Measurements from ENCODE around the gene CCDC69. TPM values are rescaled to one million over a fixed set of nuclear protein-coding genes. Genes with fewer than 3 reads are reported as not detected.
A peak's percentile ranks its signal among the peaks of the same experiment; 100 is the strongest.

CCDC69 gene
- total RNA-seq, 2 experiments from 2014 or later: 33.0 to 34.5 TPM

GRCh38 chr5:151151263-151151660 is 72.6 kb downstream of the CCDC69 start:
- intact Hi-C loops (cut with micrococcal nuclease): loop anchor here (5.0 kb wide), 1 partner anchor 69 kb away; the partner anchor contains the start of gene TNIP1
- peak; percentile 26 for DNase-seq
- no peaks in the 10 kb centered on the region for H3K9me3 Mint-ChIP-seq
- peaks cover 61% of the 10 kb centered on the region for H3K36me3 Mint-ChIP-seq (ENCODE audit: low read depth)
- ChIA-PET CTCF (interaction anchor here (1.1 to 8.3 kb wide), 6 partner anchors 10 to 87 kb away, joined by 5 to 114 read pairs (median 32); no protein-coding TSS in a partner anchor), POLR2A (interaction anchor here (0.6 to 5.0 kb wide), 3 partner anchors 10 to 50 kb away, joined by 3 to 36 read pairs (median 9); no protein-coding TSS in a partner anchor)
- no peaks in the 10 kb centered on the region for H3K27me3 Mint-ChIP-seq
- H3K27ac Mint-ChIP-seq: peak overlapping the region; percentile 89
- no peak for ATAC-seq
- H3K4me3 Mint-ChIP-seq: peak overlapping the region; percentile 49
- H3K4me1 Mint-ChIP-seq (ENCODE audit: low read depth): peaks cover 86% of the 10 kb centered on the region
- no peak for TF ChIP-seq CTCF (IDR thresholded peaks at IDR 0.05)

- peak; percentile 90 for DNase-seq
- no peak for TF ChIP-seq CTCF (IDR thresholded peaks at IDR 0.05)
- Mint-ChIP-seq H3K4me1 (ENCODE audit: low read depth) (peaks cover 92% of the 10 kb centered on the region), H3K27me3 (no peaks in the 10 kb centered on the region), H3K36me3 (ENCODE audit: low read depth) (peaks cover 59% of the 10 kb centered on the region), H3K27ac (peak overlapping the region; percentile 89), H3K4me3 (peak overlapping the region; percentile 49), H3K9me3 (no peaks in the 10 kb centered on the region)
- ChIA-PET POLR2A (interaction anchor here (0.6 to 5.0 kb wide), 4 partner anchors 10 to 50 kb away, joined by 3 to 36 read pairs (median 6); no protein-coding TSS in a partner anchor), CTCF (interaction anchor here (1.0 to 8.3 kb wide), 9 partner anchors 11 to 148 kb away, joined by 3 to 114 read pairs (median 6); no protein-coding TSS in a partner anchor)
- ATAC-seq: peak; percentile 63
- intact Hi-C loops (cut with micrococcal nuclease): loop anchor here (5.0 kb wide), 1 partner anchor 68 kb away; the partner anchor contains the start of gene TNIP1
These were observed 73.2 kb downstream of the CCDC69 start for GRCh38 chr5:151150471-151151262.

- H3K4me3 Mint-ChIP-seq: no peak overlapping the region
- H3K36me3 Mint-ChIP-seq (ENCODE audit: low read depth): peaks cover 65% of the 10 kb centered on the region
- no peak for TF ChIP-seq CTCF (IDR thresholded peaks at IDR 0.05)
- H3K4me1 Mint-ChIP-seq (ENCODE audit: low read depth): peaks cover 96% of the 10 kb centered on the region
- ChIA-PET POLR2A (interaction anchor here (0.6 to 5.0 kb wide), 4 partner anchors 7 to 102 kb away, joined by 3 to 36 read pairs (median 4); partner anchors contain the start of gene ANXA6), CTCF (interaction anchor here (1.1 to 8.3 kb wide), 5 partner anchors 10 to 99 kb away, joined by 3 to 114 read pairs (median 55); no protein-coding TSS in a partner anchor)
- ATAC-seq: no peak
- H3K27me3 Mint-ChIP-seq: no peaks in the 10 kb centered on the region
- intact Hi-C loops (cut with micrococcal nuclease): no loop called here
- DNase-seq: peak; percentile 39
- peak overlapping the region; percentile 85 for H3K27ac Mint-ChIP-seq
- H3K9me3 Mint-ChIP-seq: no peaks in the 10 kb centered on the region
These were observed 75.3 kb downstream of the CCDC69 start for GRCh38 chr5:151148583-151148982.

- POLR2A ChIA-PET: interaction anchor here (1.3 kb wide), 1 partner anchor 18 kb away, joined by 3 read pairs; no protein-coding TSS in a partner anchor
- ATAC-seq (no peak), DNase-seq (no peak)
- Mint-ChIP-seq H3K27ac (peak overlapping the region; percentile 17), H3K27me3 (no peaks in the 10 kb centered on the region), H3K4me3 (no peak overlapping the region), H3K36me3 (ENCODE audit: low read depth) (peaks cover 62% of the 10 kb centered on the region), H3K4me1 (ENCODE audit: low read depth) (peaks cover 95% of the 10 kb centered on the region), H3K9me3 (no peaks in the 10 kb centered on the region)
- no peak for TF ChIP-seq CTCF (IDR thresholded peaks at IDR 0.05)
- CTCF ChIA-PET: interaction anchor here (1.2 to 8.3 kb wide), 4 partner anchors 8 to 95 kb away, joined by 3 to 114 read pairs (median 56); no protein-coding TSS in a partner anchor
- intact Hi-C loops (cut with micrococcal nuclease): no loop called here
These were observed 76.9 kb downstream of the CCDC69 start for GRCh38 chr5:151147033-151147432.

All from activated CD8-positive, alpha-beta T cell treated with anti-CD3 and anti-CD28 coated beads for 36 hours (primary cell).